ENCODE data around the gene CCDC93. TPM values are rescaled to one million over a fixed set of nuclear protein-coding genes. Genes with fewer than 3 reads are reported as not detected.

CCDC93 gene
- total RNA-seq, 1 donor from 2014 or later, result 39.1 TPM

DNA sequence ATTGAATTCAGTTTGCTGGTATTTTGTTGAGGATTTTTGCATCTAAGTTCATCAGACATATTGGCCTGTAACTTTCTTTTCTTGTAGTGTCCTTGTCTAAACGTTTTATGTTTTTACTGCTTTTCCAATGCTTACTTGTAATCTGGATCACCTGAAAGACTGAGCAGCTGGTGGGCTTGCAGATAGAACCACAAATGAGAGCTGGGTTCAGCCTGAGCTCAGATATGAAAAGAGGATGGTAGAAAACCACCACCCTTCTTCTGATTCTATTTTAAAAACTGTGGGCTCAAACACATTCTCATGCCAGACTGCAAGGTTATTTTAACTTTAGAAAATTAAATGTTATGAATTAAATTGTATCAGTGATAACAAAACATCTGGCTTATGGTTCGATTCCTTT lies 128.6 kb downstream of the CCDC93 start:
- DNase-seq (ENCODE audit: low read depth, low spot score), result no peak
- Mint-ChIP-seq H3K27me3 (ENCODE audit: low read depth) (peaks cover 18% of the 10 kb centered on the region), H3K36me3 (ENCODE audit: low read depth) (no peaks in the 10 kb centered on the region), H3K4me3 (no peak overlapping the region), H3K27ac (ENCODE audit: unreplicated experiment) (no peak overlapping the region), H3K4me1 (no peaks in the 10 kb centered on the region), H3K9me3 (no peaks in the 10 kb centered on the region)
- TF ChIP-seq, protein P1, sequence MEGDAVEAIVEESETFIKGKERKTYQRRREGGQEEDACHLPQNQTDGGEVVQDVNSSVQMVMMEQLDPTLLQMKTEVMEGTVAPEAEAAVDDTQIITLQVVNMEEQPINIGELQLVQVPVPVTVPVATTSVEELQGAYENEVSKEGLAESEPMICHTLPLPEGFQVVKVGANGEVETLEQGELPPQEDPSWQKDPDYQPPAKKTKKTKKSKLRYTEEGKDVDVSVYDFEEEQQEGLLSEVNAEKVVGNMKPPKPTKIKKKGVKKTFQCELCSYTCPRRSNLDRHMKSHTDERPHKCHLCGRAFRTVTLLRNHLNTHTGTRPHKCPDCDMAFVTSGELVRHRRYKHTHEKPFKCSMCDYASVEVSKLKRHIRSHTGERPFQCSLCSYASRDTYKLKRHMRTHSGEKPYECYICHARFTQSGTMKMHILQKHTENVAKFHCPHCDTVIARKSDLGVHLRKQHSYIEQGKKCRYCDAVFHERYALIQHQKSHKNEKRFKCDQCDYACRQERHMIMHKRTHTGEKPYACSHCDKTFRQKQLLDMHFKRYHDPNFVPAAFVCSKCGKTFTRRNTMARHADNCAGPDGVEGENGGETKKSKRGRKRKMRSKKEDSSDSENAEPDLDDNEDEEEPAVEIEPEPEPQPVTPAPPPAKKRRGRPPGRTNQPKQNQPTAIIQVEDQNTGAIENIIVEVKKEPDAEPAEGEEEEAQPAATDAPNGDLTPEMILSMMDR (conservative IDR thresholded peaks at IDR 0.05), result no peak

DNA sequence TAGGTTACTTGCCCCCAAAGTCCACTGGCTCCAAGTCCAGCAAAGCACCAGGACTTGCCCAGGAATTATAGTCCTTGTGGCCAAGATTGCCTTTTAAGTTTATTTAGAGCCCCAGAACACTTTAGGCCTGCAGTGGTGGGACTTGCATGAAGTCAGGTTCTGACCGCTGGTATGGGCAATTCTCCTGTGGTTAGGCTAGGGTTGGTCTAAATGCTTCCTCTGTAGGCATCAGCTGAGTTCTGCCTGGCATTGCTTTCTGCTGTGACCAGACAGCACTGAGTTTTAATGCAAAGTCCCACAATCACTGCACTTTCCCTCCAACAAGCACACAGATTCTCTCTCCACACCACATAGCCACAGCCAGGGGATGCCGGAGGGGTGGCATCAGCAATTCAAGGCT lies 134.9 kb downstream of the CCDC93 start:
- TF ChIP-seq, protein P1 (conservative IDR thresholded peaks at IDR 0.05), result no peak
- no peak overlapping the region for H3K4me3 Mint-ChIP-seq
- no peak overlapping the region for H3K27ac Mint-ChIP-seq (ENCODE audit: unreplicated experiment)
- DNase-seq (ENCODE audit: low read depth, low spot score), result no peak
- no peaks in the 10 kb centered on the region for H3K4me1 Mint-ChIP-seq
- H3K9me3 Mint-ChIP-seq, result peaks cover 3% of the 10 kb centered on the region
- H3K36me3 Mint-ChIP-seq (ENCODE audit: low read depth), result no peaks in the 10 kb centered on the region
- peaks cover 22% of the 10 kb centered on the region for H3K27me3 Mint-ChIP-seq (ENCODE audit: low read depth)

DNA sequence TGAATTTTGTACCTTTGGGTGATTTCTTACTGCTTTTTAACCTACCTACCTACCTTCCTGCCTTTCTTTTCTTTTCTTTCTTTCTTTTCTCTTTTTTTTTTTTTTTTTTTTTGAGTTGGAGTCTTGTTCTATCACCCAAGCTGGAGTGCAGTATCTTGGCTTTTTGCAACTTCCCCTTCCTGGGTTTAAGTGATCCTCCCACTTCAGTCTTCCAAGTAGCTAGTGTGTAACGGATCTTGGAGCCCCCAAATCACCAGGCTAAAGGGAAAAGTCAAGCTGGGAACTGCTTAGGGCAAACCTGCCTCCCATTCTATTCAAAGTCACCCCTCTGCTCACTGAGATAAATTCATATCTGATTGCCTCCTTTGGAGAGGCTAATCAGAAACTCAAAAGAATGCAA lies 138.1 kb downstream of the CCDC93 start:
- Mint-ChIP-seq H3K36me3 (ENCODE audit: low read depth) (no peaks in the 10 kb centered on the region), H3K27ac (ENCODE audit: unreplicated experiment) (no peak overlapping the region), H3K9me3 (peaks cover 3% of the 10 kb centered on the region), H3K4me1 (no peaks in the 10 kb centered on the region), H3K27me3 (ENCODE audit: low read depth) (peaks cover 23% of the 10 kb centered on the region), H3K4me3 (no peak overlapping the region)
- TF ChIP-seq, protein P1 (conservative IDR thresholded peaks at IDR 0.05), result no peak
- DNase-seq (ENCODE audit: low read depth, low spot score), result no peak

Other genes starting within 250 kb of the CCDC93 start
- gene DDX18, start 199.4 kb downstream of the CCDC93 start, total RNA-seq, result 76.7 and 77.9 TPM in 2 replicates
- gene INSIG2, start 74.4 kb upstream of the CCDC93 start, total RNA-seq, result 13.0 and 14.4 TPM in 2 replicates